ENCODE measurements around the gene FAM151A. TPM values are rescaled to one million over a fixed set of nuclear protein-coding genes. Genes with fewer than 3 reads are reported as not detected.

FAM151A gene
- total RNA-seq, 1 experiment from 2014 or later: not detected

GRCh38 chr1:54588377-54588776 lies 34.9 kb downstream of the FAM151A start:
- in situ Hi-C loops (cut with HindIII; ENCODE audit: low pct_unique_long_range_greater_than_20kb, low sequenced_read_pairs): no loop called here
- DNase-seq (ENCODE audit: low read depth): no peak

- in situ Hi-C loops (cut with HindIII; ENCODE audit: low pct_unique_long_range_greater_than_20kb, low sequenced_read_pairs): no loop called here
- no peak for DNase-seq (ENCODE audit: low read depth)
Measured at GRCh38 chr1:54585181-54586066, 37.9 kb downstream of the FAM151A start.

GRCh38 chr1:54584575-54584974 lies 38.8 kb downstream of the FAM151A start:
- DNase-seq (ENCODE audit: low read depth): no peak
- in situ Hi-C loops (cut with HindIII; ENCODE audit: low pct_unique_long_range_greater_than_20kb, low sequenced_read_pairs): no loop called here

- in situ Hi-C loops (cut with HindIII; ENCODE audit: low pct_unique_long_range_greater_than_20kb, low sequenced_read_pairs): no loop called here
Measured at GRCh38 chr1:54583871-54584270, 39.5 kb downstream of the FAM151A start.

GRCh38 chr1:54583307-54583686 lies 40.0 kb downstream of the FAM151A start:
- in situ Hi-C loops (cut with HindIII; ENCODE audit: low pct_unique_long_range_greater_than_20kb, low sequenced_read_pairs): no loop called here
- DNase-seq (ENCODE audit: low read depth): no peak

More at GRCh38 chr1:54583871-54584270, 39.5 kb downstream of the FAM151A start:
- no peak for DNase-seq (ENCODE audit: low read depth)

GRCh38 chr1:54582566-54583306 lies 40.6 kb downstream of the FAM151A start:
- in situ Hi-C loops (cut with HindIII; ENCODE audit: low pct_unique_long_range_greater_than_20kb, low sequenced_read_pairs): no loop called here
- DNase-seq (ENCODE audit: low read depth): no peak

GRCh38 chr1:54581621-54582035 lies 41.7 kb downstream of the FAM151A start:
- in situ Hi-C loops (cut with HindIII; ENCODE audit: low pct_unique_long_range_greater_than_20kb, low sequenced_read_pairs): no loop called here
- DNase-seq (ENCODE audit: low read depth): peak; percentile 85

GRCh38 chr1:54580856-54581550 lies 42.3 kb downstream of the FAM151A start:
- in situ Hi-C loops (cut with HindIII; ENCODE audit: low pct_unique_long_range_greater_than_20kb, low sequenced_read_pairs): no loop called here
- no peak for DNase-seq (ENCODE audit: low read depth)

GRCh38 chr1:54579337-54579781 lies 44.0 kb downstream of the FAM151A start:
- in situ Hi-C loops (cut with HindIII; ENCODE audit: low pct_unique_long_range_greater_than_20kb, low sequenced_read_pairs): no loop called here
- no peak for DNase-seq (ENCODE audit: low read depth)

- in situ Hi-C loops (cut with HindIII; ENCODE audit: low pct_unique_long_range_greater_than_20kb, low sequenced_read_pairs): no loop called here
- peak; percentile 41 for DNase-seq (ENCODE audit: low read depth)
Measured at GRCh38 chr1:54577612-54578011, 45.7 kb downstream of the FAM151A start.

GRCh38 chr1:54575605-54576290 lies 47.6 kb downstream of the FAM151A start:
- DNase-seq (ENCODE audit: low read depth): no peak
- in situ Hi-C loops (cut with HindIII; ENCODE audit: low pct_unique_long_range_greater_than_20kb, low sequenced_read_pairs): no loop called here

GRCh38 chr1:54575161-54575560 lies 48.2 kb downstream of the FAM151A start:
- no peak for DNase-seq (ENCODE audit: low read depth)
- in situ Hi-C loops (cut with HindIII; ENCODE audit: low pct_unique_long_range_greater_than_20kb, low sequenced_read_pairs): no loop called here

GRCh38 chr1:54574158-54574778 lies 49.1 kb downstream of the FAM151A start:
- in situ Hi-C loops (cut with HindIII; ENCODE audit: low pct_unique_long_range_greater_than_20kb, low sequenced_read_pairs): no loop called here
- no peak for DNase-seq (ENCODE audit: low read depth)

GRCh38 chr1:54572542-54572850 lies 50.8 kb downstream of the FAM151A start:
- no peak for DNase-seq (ENCODE audit: low read depth)
- in situ Hi-C loops (cut with HindIII; ENCODE audit: low pct_unique_long_range_greater_than_20kb, low sequenced_read_pairs): no loop called here

GRCh38 chr1:54571803-54572541 lies 51.4 kb downstream of the FAM151A start:
- in situ Hi-C loops (cut with HindIII; ENCODE audit: low pct_unique_long_range_greater_than_20kb, low sequenced_read_pairs): no loop called here
- no peak for DNase-seq (ENCODE audit: low read depth)

GRCh38 chr1:54571326-54571725 lies 52.0 kb downstream of the FAM151A start:
- in situ Hi-C loops (cut with HindIII; ENCODE audit: low pct_unique_long_range_greater_than_20kb, low sequenced_read_pairs): no loop called here
- DNase-seq (ENCODE audit: low read depth): no peak

GRCh38 chr1:54570161-54570560 lies 53.2 kb downstream of the FAM151A start:
- in situ Hi-C loops (cut with HindIII; ENCODE audit: low pct_unique_long_range_greater_than_20kb, low sequenced_read_pairs): no loop called here
- DNase-seq (ENCODE audit: low read depth): no peak

Measured in Caki2 (cell line).